Vagina (tissue), 2 donors: ENCODE results near the gene NUDT16L1.

Source experiments
- CTCF ChIP-seq, 3 experiments: fragments of 450-650 bp in 2 of 3; fragments of 200-600 bp in 1 of 3; sonication (generic) in 1 of 3; IDR thresholded peaks; one replicate each; pipeline ENCODE4 v1.5.1; 2017 to 2019; ENCODE audit warnings: antibody characterized with exemption in 3 of 3, mild to moderate bottlenecking in 2 of 3, moderate library complexity in 2 of 3
- POLR2A ChIP-seq, 2 donors: fragments of 450-650 bp; IDR thresholded peaks; one replicate each; pipeline ENCODE4 v1.6.1; 2017; ENCODE audit warnings: antibody characterized with exemption in 2 of 2, mild to moderate bottlenecking in 2 of 2, moderate library complexity in 2 of 2
- POLR2AphosphoS5 ChIP-seq, 2 donors: sonication (generic); formaldehyde crosslinking; IDR thresholded peaks; one replicate each; pipeline ENCODE4 v1.9.0; 2017; ENCODE audit warnings: antibody characterized with exemption in 2 of 2, mild to moderate bottlenecking in 2 of 2, low read depth in 1 of 2; ENCODE audit not compliant: insufficient read depth in 1 of 2

- TF ChIP-seq POLR2A (IDR thresholded peaks at IDR 0.05) = no peak
- TF ChIP-seq CTCF (IDR thresholded peaks at IDR 0.05) = no peak
- no peak for TF ChIP-seq POLR2AphosphoS5 (IDR thresholded peaks at IDR 0.05; ENCODE audit: insufficient read depth in 1 of 2, low read depth in 1 of 2)
These were observed 44.2 kb downstream of the NUDT16L1 start for GRCh38 chr16:4737545-4737944.
